Stimulated activated CD8-positive, alpha-beta memory T cell treated with anti-CD3 and anti-CD28 coated beads, Interleukin-2, amount 100 ng/mL, for 1 hour (primary cell): ENCODE measurements around the gene RNU2-63P.
"Not testable (repeated sequence)": the region's sequence is repeated elsewhere in the genome, so short reads cannot be mapped to it uniquely, and the experiment has no call there.

Experiments
- DNase-seq, 2 donors: peaks; one replicate each; pipeline ENCODE4 v3.0.0-alpha.2; 2020; ENCODE audit warnings: low read depth in 2 of 2

RNU2-63P gene

GRCh38 chr2:88028931-88029330 lies 12.6 kb upstream of the RNU2-63P start:
- DNase-seq = no peak

GRCh38 chr2:88027697-88028389 lies 11.5 kb upstream of the RNU2-63P start:
- DNase-seq = no peak

GRCh38 chr2:88024509-88024908 lies 8.2 kb upstream of the RNU2-63P start:
- no peak for DNase-seq

- DNase-seq = no peak
Observed at GRCh38 chr2:88022669-88022921, 6.2 kb upstream of the RNU2-63P start.

- DNase-seq = no peak
Observed at GRCh38 chr2:88019985-88020384, 3.6 kb upstream of the RNU2-63P start.

- no peak for DNase-seq
Observed at GRCh38 chr2:88018909-88019308, 2.6 kb upstream of the RNU2-63P start.

- not testable (repeated sequence) for DNase-seq
Observed at GRCh38 chr2:88018077-88018805, 1.9 kb upstream of the RNU2-63P start.

GRCh38 chr2:88017780-88018038 lies 1.4 kb upstream of the RNU2-63P start:
- not testable (repeated sequence) for DNase-seq

GRCh38 chr2:88016960-88017779 lies 823 bp upstream of the RNU2-63P start:
- no peak for DNase-seq

GRCh38 chr2:88011011-88011410 lies 5.3 kb downstream of the RNU2-63P start:
- DNase-seq = no peak

GRCh38 chr2:88010136-88010535 lies 6.2 kb downstream of the RNU2-63P start:
- no peak for DNase-seq

- no peak for DNase-seq
Observed at GRCh38 chr2:88006912-88007439, 9.4 kb downstream of the RNU2-63P start.

GRCh38 chr2:88005776-88006175 lies 10.6 kb downstream of the RNU2-63P start:
- no peak for DNase-seq

- no peak for DNase-seq
Observed at GRCh38 chr2:88003074-88003755, 13.1 kb downstream of the RNU2-63P start.

GRCh38 chr2:88002359-88002707 lies 14.0 kb downstream of the RNU2-63P start:
- DNase-seq = no peak

GRCh38 chr2:88000474-88000873 lies 15.9 kb downstream of the RNU2-63P start:
- not testable (repeated sequence) for DNase-seq

- DNase-seq = no peak
Observed at GRCh38 chr2:87996570-87996969, 19.8 kb downstream of the RNU2-63P start.

GRCh38 chr2:87995756-87996155 lies 20.6 kb downstream of the RNU2-63P start:
- DNase-seq = no peak

- not testable (repeated sequence) for DNase-seq
Observed at GRCh38 chr2:87994304-87994850, 22.0 kb downstream of the RNU2-63P start.

- not testable (repeated sequence) for DNase-seq
Observed at GRCh38 chr2:87992569-87992968, 23.8 kb downstream of the RNU2-63P start.

- DNase-seq = not testable (repeated sequence)
Observed at GRCh38 chr2:87987473-87987872, 28.9 kb downstream of the RNU2-63P start.

GRCh38 chr2:87985902-87986301 lies 30.4 kb downstream of the RNU2-63P start:
- not testable (repeated sequence) for DNase-seq
